Measurements from ENCODE around the gene ZNF667.

The ZNF667 gene

GRCh38 chr19:56393119-56394012 lies 83.8 kb downstream of the ZNF667 start, which contains the start of gene ZNF582:
ZNF582 (minus strand) TSS chr19:56393534; CDS start chr19:56391752, 1,782 bp downstream.
- DNase-seq (ENCODE audit: low spot score), result peak; percentile 93
